ENCODE measurements around the gene PRRT4. TPM values are rescaled to one million over a fixed set of nuclear protein-coding genes. Genes with fewer than 3 reads are reported as not detected.

PRRT4 gene
- total RNA-seq, 1 donor from 2014 or later: under 0.01 TPM

DNA sequence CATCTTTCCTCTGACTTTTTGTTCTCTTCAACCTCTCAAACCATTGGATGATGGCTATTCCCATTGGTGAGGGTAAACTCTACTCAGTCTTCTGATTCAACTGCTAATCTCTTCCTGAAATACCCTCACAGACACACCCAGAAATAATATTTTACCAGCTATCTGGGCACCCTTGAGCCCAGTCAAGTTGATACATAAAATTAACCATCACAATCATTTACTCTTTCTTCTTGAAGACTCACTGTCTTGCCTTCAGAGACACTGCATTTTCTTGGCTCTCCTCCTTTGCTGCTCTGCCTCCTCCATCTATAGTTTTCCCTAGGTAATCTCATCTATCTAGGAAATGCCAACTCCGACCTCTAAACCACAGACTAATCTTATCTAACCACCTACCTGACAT is 12.6 kb upstream of the PRRT4 start:
- Histone ChIP-seq H3K36me3 (ENCODE audit: control insufficient read depth, insufficient read depth, low read length) (no peaks in the 10 kb centered on the region), H3K4me3 (ENCODE audit: low read depth, low read length) (no peak overlapping the region), H3K27me3 (ENCODE audit: control insufficient read depth, insufficient read depth, low read length) (no peaks in the 10 kb centered on the region)
- FAIRE-seq (no peak), DNase-seq (ENCODE audit: low read depth) (no peak)
- TF ChIP-seq, protein P1, sequence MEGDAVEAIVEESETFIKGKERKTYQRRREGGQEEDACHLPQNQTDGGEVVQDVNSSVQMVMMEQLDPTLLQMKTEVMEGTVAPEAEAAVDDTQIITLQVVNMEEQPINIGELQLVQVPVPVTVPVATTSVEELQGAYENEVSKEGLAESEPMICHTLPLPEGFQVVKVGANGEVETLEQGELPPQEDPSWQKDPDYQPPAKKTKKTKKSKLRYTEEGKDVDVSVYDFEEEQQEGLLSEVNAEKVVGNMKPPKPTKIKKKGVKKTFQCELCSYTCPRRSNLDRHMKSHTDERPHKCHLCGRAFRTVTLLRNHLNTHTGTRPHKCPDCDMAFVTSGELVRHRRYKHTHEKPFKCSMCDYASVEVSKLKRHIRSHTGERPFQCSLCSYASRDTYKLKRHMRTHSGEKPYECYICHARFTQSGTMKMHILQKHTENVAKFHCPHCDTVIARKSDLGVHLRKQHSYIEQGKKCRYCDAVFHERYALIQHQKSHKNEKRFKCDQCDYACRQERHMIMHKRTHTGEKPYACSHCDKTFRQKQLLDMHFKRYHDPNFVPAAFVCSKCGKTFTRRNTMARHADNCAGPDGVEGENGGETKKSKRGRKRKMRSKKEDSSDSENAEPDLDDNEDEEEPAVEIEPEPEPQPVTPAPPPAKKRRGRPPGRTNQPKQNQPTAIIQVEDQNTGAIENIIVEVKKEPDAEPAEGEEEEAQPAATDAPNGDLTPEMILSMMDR (IDR thresholded peaks at IDR 0.05; ENCODE audit: insufficient read depth, low read length, severe bottlenecking): no peak

DNA sequence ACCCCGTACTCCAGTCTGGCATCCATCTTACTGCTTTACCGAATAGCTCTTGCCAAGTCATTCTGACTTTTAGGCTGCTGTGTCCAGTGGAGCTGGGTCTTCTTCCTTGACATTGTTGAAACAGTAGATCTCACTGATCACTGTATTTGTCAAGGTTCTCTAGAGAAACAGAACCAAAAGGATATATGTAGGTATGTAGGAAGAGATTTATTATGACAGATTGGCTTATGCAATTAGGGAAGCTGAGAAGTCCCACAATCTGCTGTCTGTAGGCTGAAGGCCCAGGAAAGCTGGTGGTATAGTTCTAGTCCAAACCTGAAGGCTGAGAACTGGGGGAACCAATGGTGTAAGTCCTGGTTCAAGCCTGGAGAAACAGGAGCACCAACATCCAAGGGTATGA is 12.1 kb upstream of the PRRT4 start:
- no peaks in the 10 kb centered on the region for H3K27me3 ChIP-seq (ENCODE audit: control insufficient read depth, insufficient read depth, low read length)
- no peak for FAIRE-seq

DNA sequence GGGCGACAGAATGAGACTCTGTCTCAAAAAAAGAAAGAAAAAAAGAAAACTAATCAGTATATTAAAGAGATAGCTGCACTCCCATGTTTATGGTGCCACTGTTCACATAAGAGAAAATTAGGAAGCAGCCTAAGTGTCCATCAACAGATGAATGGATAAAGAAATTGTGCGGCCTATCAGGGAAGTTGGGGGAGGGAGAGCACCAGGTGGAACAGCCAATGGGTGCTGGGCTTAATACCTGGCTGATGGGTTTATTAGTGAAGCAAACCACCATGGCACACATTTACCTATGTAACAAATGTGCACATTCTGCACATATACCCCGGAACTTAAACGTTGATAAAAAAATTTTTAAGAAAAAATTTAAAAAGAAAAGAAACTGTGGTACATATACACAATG is 9.0 kb upstream of the PRRT4 start:
- Histone ChIP-seq H3K4me3 (ENCODE audit: low read depth, low read length) (no peak overlapping the region), H3K36me3 (ENCODE audit: control insufficient read depth, insufficient read depth, low read length) (no peaks in the 10 kb centered on the region), H3K27me3 (ENCODE audit: control insufficient read depth, insufficient read depth, low read length) (no peaks in the 10 kb centered on the region)
- DNase-seq (ENCODE audit: low read depth): no peak
- TF ChIP-seq, protein P1 (IDR thresholded peaks at IDR 0.05; ENCODE audit: insufficient read depth, low read length, severe bottlenecking): no peak
- no peak for FAIRE-seq

More for the DNA sequence above, 12.1 kb upstream of the PRRT4 start:
- TF ChIP-seq, protein P1 (IDR thresholded peaks at IDR 0.05; ENCODE audit: insufficient read depth, low read length, severe bottlenecking): no peak
- Histone ChIP-seq H3K36me3 (ENCODE audit: control insufficient read depth, insufficient read depth, low read length) (no peaks in the 10 kb centered on the region), H3K4me3 (ENCODE audit: low read depth, low read length) (no peak overlapping the region)
- no peak for DNase-seq (ENCODE audit: low read depth)

DNA sequence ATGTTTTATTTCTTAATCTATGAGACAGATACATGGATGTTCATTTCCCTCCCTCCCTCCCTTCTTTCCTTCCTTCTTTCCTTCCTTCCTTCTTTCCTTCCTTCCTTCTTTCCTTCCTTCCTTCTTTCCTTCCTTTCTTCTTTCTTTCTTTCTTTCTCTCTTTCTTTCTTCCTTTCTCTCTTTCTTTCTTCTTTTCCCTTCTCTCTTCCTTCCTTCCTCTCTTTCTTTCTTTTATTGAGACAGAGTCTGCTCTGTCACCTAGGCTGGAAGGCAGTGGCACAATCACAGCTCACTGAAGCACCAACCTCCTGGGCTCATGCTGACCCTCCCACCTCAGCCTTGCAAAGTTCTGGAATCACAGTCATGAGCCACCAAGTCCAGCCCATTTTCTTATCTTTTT is 5.5 kb upstream of the PRRT4 start:
- no peaks in the 10 kb centered on the region for H3K36me3 ChIP-seq (ENCODE audit: control insufficient read depth, insufficient read depth, low read length)
- TF ChIP-seq, protein P1 (IDR thresholded peaks at IDR 0.05; ENCODE audit: insufficient read depth, low read length, severe bottlenecking): no peak
- no peak for FAIRE-seq
- H3K27me3 ChIP-seq (ENCODE audit: control insufficient read depth, insufficient read depth, low read length): no peaks in the 10 kb centered on the region
- H3K4me3 ChIP-seq (ENCODE audit: low read depth, low read length): no peak overlapping the region
- DNase-seq (ENCODE audit: low read depth): no peak

DNA sequence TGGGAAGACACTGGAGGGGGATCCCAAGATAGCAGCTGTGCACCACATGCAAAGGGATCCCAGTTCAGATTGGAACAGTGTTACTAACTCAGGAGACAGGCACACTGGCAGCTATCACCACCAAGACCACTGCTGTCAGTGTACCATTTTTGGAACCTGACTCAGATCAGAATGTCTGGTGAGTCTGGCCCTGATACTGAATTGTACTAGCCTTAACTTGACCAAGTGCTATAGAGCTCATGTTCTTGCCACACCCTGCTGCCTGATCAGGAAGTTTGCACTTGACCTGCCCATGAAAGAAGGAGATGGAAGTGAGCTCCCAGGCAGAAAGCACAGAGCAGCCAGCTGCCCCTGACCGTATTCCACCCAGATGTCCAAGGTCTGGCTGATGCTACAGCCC is 4.8 kb upstream of the PRRT4 start:
- TF ChIP-seq, protein P1 (IDR thresholded peaks at IDR 0.05; ENCODE audit: insufficient read depth, low read length, severe bottlenecking): no peak
- no peak overlapping the region for H3K4me3 ChIP-seq (ENCODE audit: low read depth, low read length)
- FAIRE-seq (no peak), DNase-seq (ENCODE audit: low read depth) (peak; percentile 95)
- no peaks in the 10 kb centered on the region for H3K36me3 ChIP-seq (ENCODE audit: control insufficient read depth, insufficient read depth, low read length)
- H3K27me3 ChIP-seq (ENCODE audit: control insufficient read depth, insufficient read depth, low read length): no peaks in the 10 kb centered on the region

DNA sequence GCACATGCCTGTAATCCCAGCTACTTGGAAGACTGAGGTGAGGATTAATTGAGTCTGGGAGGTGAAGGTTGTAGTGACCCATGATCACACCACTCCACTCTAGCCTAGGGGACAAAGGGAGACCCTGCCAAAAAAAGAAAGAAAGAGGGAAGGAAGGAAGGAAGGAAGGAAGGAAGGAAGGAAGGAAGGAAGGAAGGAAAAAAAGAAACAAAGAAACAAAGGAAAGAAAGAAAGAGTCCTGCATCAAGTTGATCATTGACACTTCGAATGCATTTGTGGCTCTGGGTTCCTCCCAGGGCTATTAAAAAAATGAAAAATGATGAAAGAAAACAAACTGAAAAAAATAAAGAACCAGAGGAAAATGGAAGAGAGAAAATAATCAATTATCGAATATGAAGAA is 3.9 kb upstream of the PRRT4 start:
- TF ChIP-seq, protein P1 (IDR thresholded peaks at IDR 0.05; ENCODE audit: insufficient read depth, low read length, severe bottlenecking): no peak
- Histone ChIP-seq H3K4me3 (ENCODE audit: low read depth, low read length) (no peak overlapping the region), H3K27me3 (ENCODE audit: control insufficient read depth, insufficient read depth, low read length) (no peaks in the 10 kb centered on the region), H3K36me3 (ENCODE audit: control insufficient read depth, insufficient read depth, low read length) (no peaks in the 10 kb centered on the region)
- FAIRE-seq (no peak), DNase-seq (ENCODE audit: low read depth) (no peak)

All from bronchial epithelial cell (primary cell).